ENCODE data around the gene STRA6.

STRA6 gene

GRCh38 chr15:74158855-74159650, 43.5 kb downstream of the STRA6 start:
- no peak for DNase-seq (ENCODE audit: low spot score)

GRCh38 chr15:74157868-74158827, 44.4 kb downstream of the STRA6 start:
- DNase-seq (ENCODE audit: low spot score), result no peak

- no peak for DNase-seq (ENCODE audit: low spot score)
Observed at GRCh38 chr15:74156678-74157411, 45.7 kb downstream of the STRA6 start.

GRCh38 chr15:74155766-74156417, 46.7 kb downstream of the STRA6 start:
- no peak for DNase-seq (ENCODE audit: low spot score)

- no peak for DNase-seq (ENCODE audit: low spot score)
Observed at GRCh38 chr15:74147051-74147450, 55.5 kb downstream of the STRA6 start.

GRCh38 chr15:74146277-74146800, 56.2 kb downstream of the STRA6 start:
- no peak for DNase-seq (ENCODE audit: low spot score)

- peak; percentile 36 for DNase-seq (ENCODE audit: low spot score)
Observed at GRCh38 chr15:74144153-74144775, 58.3 kb downstream of the STRA6 start.

- DNase-seq (ENCODE audit: low spot score), result no peak
Observed at GRCh38 chr15:74141591-74141990, 61.0 kb downstream of the STRA6 start.

GRCh38 chr15:74138642-74139041, 63.9 kb downstream of the STRA6 start:
- DNase-seq (ENCODE audit: low spot score), result no peak

- no peak for DNase-seq (ENCODE audit: low spot score)
Observed at GRCh38 chr15:74137537-74137894, 65.1 kb downstream of the STRA6 start.

- no peak for DNase-seq (ENCODE audit: low spot score)
Observed at GRCh38 chr15:74136814-74137536, 65.6 kb downstream of the STRA6 start.

- no peak for DNase-seq (ENCODE audit: low spot score)
Observed at GRCh38 chr15:74136540-74136813, 66.1 kb downstream of the STRA6 start.

- DNase-seq (ENCODE audit: low spot score), result no peak
Observed at GRCh38 chr15:74135041-74135565, 67.5 kb downstream of the STRA6 start.

- DNase-seq (ENCODE audit: low spot score), result no peak
Observed at GRCh38 chr15:74134387-74135027, 68.1 kb downstream of the STRA6 start.

GRCh38 chr15:74133694-74134386, 68.7 kb downstream of the STRA6 start:
- no peak for DNase-seq (ENCODE audit: low spot score)

- DNase-seq (ENCODE audit: low spot score), result no peak
Observed at GRCh38 chr15:74132681-74133651, 69.6 kb downstream of the STRA6 start.

- no peak for DNase-seq (ENCODE audit: low spot score)
Observed at GRCh38 chr15:74131628-74132413, 70.8 kb downstream of the STRA6 start.
